Esophagus squamous epithelium (tissue), 5 donors: Measurements from ENCODE around the gene GPC1. TPM values are rescaled to one million over a fixed set of nuclear protein-coding genes. Genes with fewer than 3 reads are reported as not detected.

Experiments
- DNase-seq: peaks from one replicate; lab custom pipeline; 2025; lab: John Stamatoyannopoulos, UW
- H3K27ac ChIP-seq, 4 donors: fragments of 200-600 bp; sonication (generic); one replicate each; pipeline ENCODE4 v1.5.1; 2016 to 2019; ENCODE audit warnings: mild to moderate bottlenecking in 1 of 4
- H3K27me3 ChIP-seq, 4 donors: fragments of 200-600 bp; sonication (generic); 1 replicate in 3 of 4; 2 replicates in 1 of 4; pipeline versions ENCODE4 v1.5.1 to v1.6.0; 2017 to 2021; ENCODE audit warnings: antibody characterized with exemption in 1 of 4
- H3K36me3 ChIP-seq, 3 donors: fragments of 200-600 bp; sonication (generic); one replicate each; pipeline ENCODE4 v1.5.1; 2016 to 2019
- H3K4me1 ChIP-seq, 3 donors: fragments of 200-600 bp; sonication (generic); one replicate each; pipeline ENCODE4 v1.5.1; 2017 to 2019
- H3K4me3 ChIP-seq, 4 donors: fragments of 200-600 bp; sonication (generic); 1 replicate in 3 of 4; 2 replicates in 1 of 4; pipeline ENCODE4 v1.5.1; 2016 to 2019; ENCODE audit warnings: mild to moderate bottlenecking in 2 of 4, moderate library complexity in 1 of 4
- H3K9me3 ChIP-seq, 3 donors: fragments of 200-600 bp; sonication (generic); one replicate each; pipeline ENCODE4 v1.5.1; 2016 to 2019
- POLR2A ChIP-seq, 4 donors: fragments of 450-650 bp; IDR thresholded peaks; one replicate each; pipeline ENCODE4 v1.6.1; 2017; ENCODE audit warnings: antibody characterized with exemption in 4 of 4, mild to moderate bottlenecking in 4 of 4, moderate library complexity in 3 of 4
- WGBS, 2 donors: methylation state at CpG; one replicate each; pipeline ENCODE4 v1.1.5; 2018; 5-methylcytosine and 5-hydroxymethylcytosine counted together
- intact Hi-C: fragments of 100-400 bp; cut with DNase I; formaldehyde crosslinking; loops from one replicate; pipeline ENCODE4 v1.15.0; 2022
- total RNA-seq, 4 donors: library from RNA; depleted of rRNA; stranded (reverse); fragments of >200 nt; gene quantifications; one replicate each; pipeline ENCODE4 v1.1.0, GENCODE V29; 2016
- TF ChIP-seq, protein P1 (sequence below), 6 experiments: fragments of 450-650 bp in 4 of 6; fragments of 200-600 bp in 2 of 6; sonication (generic) in 2 of 6; IDR thresholded peaks; one replicate each; pipeline ENCODE4 v1.5.1; 2016 to 2019; ENCODE audit warnings: antibody characterized with exemption in 6 of 6, mild to moderate bottlenecking in 4 of 6, moderate library complexity in 4 of 6
- donor health status: DM: yes; HTN: yes; CAD: no.

The GPC1 gene
- total RNA-seq, 4 donors from 2014 or later = 59.3 to 129 (median 78.6) TPM

DNA sequence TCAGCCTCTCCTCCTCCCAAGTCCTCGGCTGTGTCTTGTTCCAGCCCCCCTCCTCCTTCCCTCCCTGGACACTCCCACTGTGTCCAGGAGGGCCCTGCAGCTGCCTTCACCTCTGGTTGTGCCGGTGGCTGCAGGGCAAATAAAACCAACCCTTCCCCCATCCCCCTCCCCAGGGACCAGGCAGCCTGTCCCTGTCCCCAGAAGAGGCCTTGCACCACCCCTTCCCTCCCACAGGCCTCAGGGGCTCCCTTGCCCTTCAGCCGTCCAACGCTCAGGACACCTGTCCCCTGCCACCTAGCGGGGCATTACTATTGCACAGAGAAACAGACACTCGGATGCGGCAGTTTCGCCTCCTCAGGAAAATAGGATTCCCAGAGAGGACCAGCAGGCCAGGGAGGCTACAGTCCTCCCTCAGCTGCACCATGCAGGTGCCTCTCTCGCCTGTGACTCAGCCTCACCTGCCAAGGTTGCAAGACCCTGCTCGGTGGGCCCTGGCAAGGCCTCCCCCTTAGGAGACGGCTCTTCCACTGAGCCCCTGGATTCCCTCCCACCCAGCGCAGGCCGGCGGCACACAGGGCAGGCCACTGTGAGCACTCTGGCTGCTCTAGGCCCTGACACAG lies 5.5 kb upstream of the GPC1 start:
- TF ChIP-seq, protein P1, sequence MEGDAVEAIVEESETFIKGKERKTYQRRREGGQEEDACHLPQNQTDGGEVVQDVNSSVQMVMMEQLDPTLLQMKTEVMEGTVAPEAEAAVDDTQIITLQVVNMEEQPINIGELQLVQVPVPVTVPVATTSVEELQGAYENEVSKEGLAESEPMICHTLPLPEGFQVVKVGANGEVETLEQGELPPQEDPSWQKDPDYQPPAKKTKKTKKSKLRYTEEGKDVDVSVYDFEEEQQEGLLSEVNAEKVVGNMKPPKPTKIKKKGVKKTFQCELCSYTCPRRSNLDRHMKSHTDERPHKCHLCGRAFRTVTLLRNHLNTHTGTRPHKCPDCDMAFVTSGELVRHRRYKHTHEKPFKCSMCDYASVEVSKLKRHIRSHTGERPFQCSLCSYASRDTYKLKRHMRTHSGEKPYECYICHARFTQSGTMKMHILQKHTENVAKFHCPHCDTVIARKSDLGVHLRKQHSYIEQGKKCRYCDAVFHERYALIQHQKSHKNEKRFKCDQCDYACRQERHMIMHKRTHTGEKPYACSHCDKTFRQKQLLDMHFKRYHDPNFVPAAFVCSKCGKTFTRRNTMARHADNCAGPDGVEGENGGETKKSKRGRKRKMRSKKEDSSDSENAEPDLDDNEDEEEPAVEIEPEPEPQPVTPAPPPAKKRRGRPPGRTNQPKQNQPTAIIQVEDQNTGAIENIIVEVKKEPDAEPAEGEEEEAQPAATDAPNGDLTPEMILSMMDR (IDR thresholded peaks at IDR 0.05) = no peak
- 76 to 84% methylated on average over 5 of the region's 14 CpGs for WGBS, 2 donors
- DNase-seq = no peak

DNA sequence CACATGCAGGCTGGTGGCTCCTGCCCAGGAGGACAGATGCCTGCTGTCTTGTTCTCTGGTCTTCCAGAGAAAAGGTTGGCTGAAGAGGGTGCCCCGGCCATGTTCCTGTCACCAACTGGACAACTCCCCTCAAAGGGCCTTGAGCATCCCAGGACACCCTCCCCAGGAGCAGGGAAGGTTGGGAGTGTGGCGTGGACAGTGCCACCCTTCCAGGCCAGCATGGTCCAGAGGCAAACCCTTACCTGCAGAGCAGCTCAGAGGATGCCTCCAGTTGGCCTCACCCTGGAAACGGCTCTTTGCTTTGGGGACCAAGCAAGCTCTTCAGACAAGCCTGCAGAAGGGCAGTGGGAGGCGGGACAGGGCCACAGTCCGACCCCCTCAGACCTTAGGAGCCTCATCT lies 4.9 kb upstream of the GPC1 start:
- no peak for DNase-seq
- 67% methylated on average over 1 of the region's 5 CpGs; no CpG with 5 or more reads in 1 of the 2 donors for WGBS, 2 donors
- H3K9me3 ChIP-seq = no peaks in the 10 kb centered on the region
- peaks cover 0 to 13% (median 0%) of the 10 kb centered on the region in 4 donors for H3K27me3 ChIP-seq
- no peak overlapping the region for H3K27ac ChIP-seq
- H3K36me3 ChIP-seq = no peaks in the 10 kb centered on the region
- H3K4me1 ChIP-seq = peaks cover 5 to 35% (median 17%) of the 10 kb centered on the region in 3 donors
- H3K4me3 ChIP-seq = no peak overlapping the region
- TF ChIP-seq, protein P1 (IDR thresholded peaks at IDR 0.05) = no peak
- no peak for TF ChIP-seq POLR2A (IDR thresholded peaks at IDR 0.05)
- intact Hi-C loops = no loop called here

More for the DNA sequence above, 5.5 kb upstream of the GPC1 start:
- Histone ChIP-seq H3K4me3 (no peak overlapping the region), H3K9me3 (no peaks in the 10 kb centered on the region), H3K4me1 (peaks cover 5 to 34% (median 17%) of the 10 kb centered on the region in 3 donors), H3K36me3 (no peaks in the 10 kb centered on the region), H3K27me3 (peaks cover 0 to 10% (median 0%) of the 10 kb centered on the region in 4 donors), H3K27ac (no peak overlapping the region)
- intact Hi-C loops = no loop called here

DNA sequence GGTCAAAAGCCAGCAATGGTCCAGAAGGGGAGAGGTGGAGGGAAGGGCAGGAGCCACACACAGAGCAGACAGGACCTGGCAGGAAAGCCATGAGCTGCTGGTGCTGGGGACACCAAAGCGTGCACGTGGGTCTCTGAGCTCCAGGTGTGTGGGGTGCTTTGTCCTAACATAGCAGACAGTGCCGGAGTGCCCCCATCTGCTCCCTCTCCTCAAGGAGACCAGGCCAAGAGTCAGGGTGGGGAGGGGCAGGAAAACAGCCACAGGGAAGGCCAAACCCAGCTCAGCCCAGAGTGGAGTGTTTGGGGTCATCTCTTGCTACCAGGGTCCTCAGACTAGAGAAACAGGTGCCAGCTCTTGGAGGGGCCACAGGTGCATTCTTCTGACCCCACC lies 4.2 kb upstream of the GPC1 start:
- no peak for TF ChIP-seq POLR2A (IDR thresholded peaks at IDR 0.05)
- TF ChIP-seq, protein P1 (IDR thresholded peaks at IDR 0.05) = no peak
- H3K27ac ChIP-seq = no peak overlapping the region
- intact Hi-C loops = no loop called here
- H3K27me3 ChIP-seq = peaks cover 0 to 16% (median 0%) of the 10 kb centered on the region in 4 donors
- H3K4me3 ChIP-seq = no peak overlapping the region
- no peaks in the 10 kb centered on the region for H3K9me3 ChIP-seq
- peaks cover 12 to 42% (median 17%) of the 10 kb centered on the region in 3 donors for H3K4me1 ChIP-seq
- H3K36me3 ChIP-seq = no peaks in the 10 kb centered on the region
- no peak for DNase-seq
- WGBS, 2 donors = 82 to 87% methylated on average over 3 of the region's 3 CpGs

DNA sequence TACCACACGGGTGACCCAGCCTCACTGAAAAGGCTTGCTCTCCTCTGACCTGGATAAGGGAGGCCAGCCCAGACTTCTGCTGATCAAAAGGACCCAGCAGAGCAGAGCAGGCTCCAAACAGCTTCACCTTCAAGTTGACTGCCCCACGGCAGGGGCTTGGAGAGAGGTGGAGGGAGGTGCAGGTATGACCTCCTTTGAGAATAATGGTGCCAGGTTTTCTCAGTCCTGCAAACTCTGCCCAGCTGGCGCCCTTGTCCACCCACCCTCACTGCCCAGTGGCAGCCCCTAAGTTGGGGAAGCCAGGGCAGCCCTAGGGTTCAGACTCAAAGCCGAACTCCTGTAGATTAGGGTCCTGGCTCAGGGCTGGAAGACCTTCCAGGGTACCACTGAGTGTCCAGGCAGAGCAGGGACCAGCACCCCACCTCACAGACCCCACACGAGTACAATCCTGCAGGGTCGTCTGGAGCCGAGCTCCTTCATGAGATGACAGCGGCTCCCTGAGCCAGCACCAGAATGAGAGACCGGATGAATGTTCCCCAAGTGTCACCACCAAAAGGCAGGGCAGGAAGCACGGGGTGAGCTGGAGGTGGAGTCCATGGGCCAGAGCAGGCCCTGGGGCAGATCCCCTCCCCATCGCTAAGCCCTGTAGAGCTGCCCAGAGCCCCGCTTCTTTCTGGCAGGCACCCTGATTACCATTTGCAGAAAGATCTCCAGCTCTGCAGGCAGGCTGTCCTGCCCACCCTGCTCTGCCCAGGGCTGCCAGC lies 3.6 kb upstream of the GPC1 start:
- Histone ChIP-seq H3K27me3 (peaks cover 0 to 22% (median 0%) of the 10 kb centered on the region in 4 donors), H3K9me3 (no peaks in the 10 kb centered on the region), H3K27ac (no peak overlapping the region), H3K4me1 (peaks cover 18 to 47% (median 21%) of the 10 kb centered on the region in 3 donors), H3K4me3 (no peak overlapping the region), H3K36me3 (no peaks in the 10 kb centered on the region)
- DNase-seq = no peak
- intact Hi-C loops = no loop called here
- TF ChIP-seq, protein P1 (IDR thresholded peaks at IDR 0.05) = no peak
- TF ChIP-seq POLR2A (IDR thresholded peaks at IDR 0.05) = no peak
- WGBS, 2 donors = 40 to 59% methylated on average over 1 to 3 of the region's 12 CpGs

DNA sequence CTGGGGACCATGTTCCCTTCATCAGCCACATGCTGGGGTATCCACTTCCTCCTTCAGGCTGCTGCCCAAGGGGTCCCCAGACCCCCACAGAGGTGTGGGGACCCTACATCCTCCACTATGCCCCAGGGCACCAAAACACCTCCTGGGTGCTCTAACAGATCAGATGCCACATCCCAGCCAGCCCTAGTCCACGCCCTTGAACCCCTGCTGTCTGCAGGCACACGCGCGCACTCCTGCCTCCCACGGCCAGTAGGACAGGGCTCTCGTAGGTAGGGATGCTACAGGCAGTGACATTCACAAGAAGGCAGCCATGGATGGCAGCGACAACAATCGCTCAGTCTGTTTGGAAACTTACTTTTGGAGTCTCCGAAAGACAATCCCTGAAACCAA lies 3.0 kb upstream of the GPC1 start:
- no peak for DNase-seq
- Histone ChIP-seq H3K27me3 (peaks cover 0 to 28% (median 0%) of the 10 kb centered on the region in 4 donors), H3K9me3 (no peaks in the 10 kb centered on the region), H3K36me3 (no peaks in the 10 kb centered on the region), H3K4me3 (no peak overlapping the region), H3K27ac (no peak overlapping the region), H3K4me1 (peaks cover 22 to 48% (median 25%) of the 10 kb centered on the region in 3 donors)
- intact Hi-C loops = no loop called here
- 90 to 100% methylated on average over 2 to 5 of the region's 9 CpGs for WGBS, 2 donors
- no peak for TF ChIP-seq POLR2A (IDR thresholded peaks at IDR 0.05)
- TF ChIP-seq, protein P1 (IDR thresholded peaks at IDR 0.05) = no peak
